COLO668 (cell line): ENCODE measurements around the gene TUBAL3.
"Not testable (repeated sequence)": the region's sequence is repeated elsewhere in the genome, so short reads cannot be mapped to it uniquely, and the experiment has no call there.

Experiments used
- DNase-seq: peaks from one replicate; lab custom pipeline; 2025; ENCODE audit not compliant: unreplicated experiment; lab: John Stamatoyannopoulos, UW

The TUBAL3 gene

GRCh38 chr10:5381187-5381586 lies 23.4 kb downstream of the TUBAL3 start:
- no peak for DNase-seq

GRCh38 chr10:5380395-5380794 lies 24.2 kb downstream of the TUBAL3 start:
- DNase-seq, result not testable (repeated sequence)

- DNase-seq, result not testable (repeated sequence)
Observed at GRCh38 chr10:5379202-5379601, 25.4 kb downstream of the TUBAL3 start.

GRCh38 chr10:5376450-5376849 lies 28.2 kb downstream of the TUBAL3 start:
- DNase-seq, result no peak

GRCh38 chr10:5373891-5374611 lies 30.6 kb downstream of the TUBAL3 start:
- no peak for DNase-seq

- peak; percentile 39 for DNase-seq
Observed at GRCh38 chr10:5373307-5373706, 31.3 kb downstream of the TUBAL3 start.

GRCh38 chr10:5370493-5371352 lies 33.9 kb downstream of the TUBAL3 start:
- no peak for DNase-seq

- DNase-seq, result no peak
Observed at GRCh38 chr10:5369362-5370158, 35.1 kb downstream of the TUBAL3 start.

GRCh38 chr10:5365928-5366327 lies 38.7 kb downstream of the TUBAL3 start:
- DNase-seq, result no peak

GRCh38 chr10:5364890-5365338 lies 39.7 kb downstream of the TUBAL3 start, which contains the start of gene UCN3:
TSS of gene UCN3 (plus strand) at chr10:5364966. CDS start at chr10:5373721, 8,755 bp downstream.
- peak; percentile 41 for DNase-seq

GRCh38 chr10:5364374-5364773 lies 40.3 kb downstream of the TUBAL3 start:
- no peak for DNase-seq

GRCh38 chr10:5362873-5363272 lies 41.8 kb downstream of the TUBAL3 start:
- no peak for DNase-seq

- DNase-seq, result no peak
Observed at GRCh38 chr10:5361966-5362365, 42.7 kb downstream of the TUBAL3 start.

GRCh38 chr10:5360318-5360915 lies 44.2 kb downstream of the TUBAL3 start:
- no peak for DNase-seq

GRCh38 chr10:5356302-5356763 lies 48.3 kb downstream of the TUBAL3 start:
- DNase-seq, result no peak

- DNase-seq, result no peak
Observed at GRCh38 chr10:5355594-5356301, 48.9 kb downstream of the TUBAL3 start.

GRCh38 chr10:5354068-5354467 lies 50.6 kb downstream of the TUBAL3 start:
- DNase-seq, result no peak

- DNase-seq, result no peak
Observed at GRCh38 chr10:5349362-5349761, 55.3 kb downstream of the TUBAL3 start.

- DNase-seq, result no peak
Observed at GRCh38 chr10:5346881-5347280, 57.7 kb downstream of the TUBAL3 start.

GRCh38 chr10:5344746-5345145 lies 59.9 kb downstream of the TUBAL3 start:
- no peak for DNase-seq
